GM12892 (cell line): ENCODE results near the gene GCNT1.
"Not testable (repeated sequence)": the region's sequence is repeated elsewhere in the genome, so short reads cannot be mapped to it uniquely, and the experiment has no call there.

Experiments used
- DNase-seq: peaks from one replicate; pipeline ENCODE4 v3.0.0; 2011; ENCODE audit not compliant: insufficient read length
- FAIRE-seq: peaks from 2 replicates; lab custom pipeline; 2011; peaks lifted over from hg19 to GRCh38; lab: Jason Lieb, UNC
- POLR2A ChIP-seq: IDR thresholded peaks from 2 replicates; pipeline ENCODE4 v1.6.1; 2011; ENCODE audit warnings: low read depth, low read length, control low read depth
- POLR2AphosphoS5 ChIP-seq: IDR thresholded peaks from 2 replicates; pipeline ENCODE4 v1.6.1; 2011; ENCODE audit warnings: low read depth, low read length, control low read depth
- TAF1 ChIP-seq: IDR thresholded peaks from 2 replicates; pipeline ENCODE4 v1.6.1; 2011; ENCODE audit warnings: low read depth, mild to moderate bottlenecking, control low read depth, low read length, borderline replicate concordance

Gene GCNT1

GRCh38 chr9:76530458-76531110 lies 71.6 kb downstream of the GCNT1 start:
- TF ChIP-seq POLR2A (no peak), TAF1 (no peak), POLR2AphosphoS5 (no peak)
- no peak for FAIRE-seq
- DNase-seq = no peak

GRCh38 chr9:76531231-76531780 lies 72.3 kb downstream of the GCNT1 start:
- TF ChIP-seq POLR2A = no peak
- TF ChIP-seq TAF1 = no peak
- no peak for TF ChIP-seq POLR2AphosphoS5
- DNase-seq (no peak), FAIRE-seq (no peak)

GRCh38 chr9:76532877-76533276 lies 73.9 kb downstream of the GCNT1 start:
- not testable (repeated sequence) for FAIRE-seq, DNase-seq

- TF ChIP-seq POLR2AphosphoS5 = no peak
- TF ChIP-seq TAF1 = no peak
- TF ChIP-seq POLR2A = no peak
- no peak for DNase-seq
- FAIRE-seq = no peak
These were observed 75.0 kb downstream of the GCNT1 start for GRCh38 chr9:76534026-76534425.

- FAIRE-seq = no peak
- DNase-seq = no peak
- TF ChIP-seq TAF1 (no peak), POLR2A (no peak), POLR2AphosphoS5 (no peak)
These were observed 78.2 kb downstream of the GCNT1 start for GRCh38 chr9:76537150-76537646.

GRCh38 chr9:76539180-76539579 lies 80.2 kb downstream of the GCNT1 start:
- DNase-seq (no peak), FAIRE-seq (no peak)
- TF ChIP-seq POLR2AphosphoS5 = no peak
- no peak for TF ChIP-seq TAF1
- TF ChIP-seq POLR2A = no peak

GRCh38 chr9:76542360-76542759 lies 83.4 kb downstream of the GCNT1 start:
- FAIRE-seq (no peak), DNase-seq (no peak)
- TF ChIP-seq POLR2AphosphoS5 (no peak), TAF1 (no peak), POLR2A (no peak)

GRCh38 chr9:76545191-76545590 lies 86.2 kb downstream of the GCNT1 start:
- no peak for DNase-seq
- no peak for TF ChIP-seq TAF1
- no peak for TF ChIP-seq POLR2AphosphoS5
- TF ChIP-seq POLR2A = no peak
- FAIRE-seq = no peak

GRCh38 chr9:76552181-76552580 lies 93.2 kb downstream of the GCNT1 start:
- no peak for TF ChIP-seq POLR2A
- TF ChIP-seq POLR2AphosphoS5 = no peak
- TF ChIP-seq TAF1 = no peak
- FAIRE-seq (no peak), DNase-seq (no peak)

- no peak for TF ChIP-seq POLR2A
- TF ChIP-seq TAF1 = no peak
- TF ChIP-seq POLR2AphosphoS5 = no peak
- FAIRE-seq (no peak), DNase-seq (no peak)
These were observed 93.9 kb downstream of the GCNT1 start for GRCh38 chr9:76552751-76553455.

- DNase-seq (no peak), FAIRE-seq (no peak)
- TF ChIP-seq POLR2A = no peak
- no peak for TF ChIP-seq TAF1
- no peak for TF ChIP-seq POLR2AphosphoS5
These were observed 94.7 kb downstream of the GCNT1 start for GRCh38 chr9:76553680-76554079.
